Naive thymus-derived CD8-positive, alpha-beta T cell (primary cell): ENCODE results near the gene PRKCD. TPM values are rescaled to one million over a fixed set of nuclear protein-coding genes. Genes with fewer than 3 reads are reported as not detected.

Experiments used
- ATAC-seq, 2 donors: fragments of 150-1000 bp; cut with Tn5 transposase in 1 of 2; sonication (Bioruptor Pico), chemical (Tn5 transposase) in 1 of 2; 1 replicate in 1 of 2; 2 replicates in 1 of 2; pipeline ENCODE4 v1.10.0; 2021; ENCODE audit warnings: mild to moderate bottlenecking in 2 of 2, moderate library complexity in 2 of 2
- POLR2A ChIA-PET: fragments of 350-600 bp; sonication (Branson Sonifier 250); formaldehyde crosslinking; loops from one replicate; lab custom pipeline; 2021; ENCODE audit warnings: antibody characterized with exemption; lab: Charles Lee
- DNase-seq, 10 donors: peaks; one replicate each; pipeline versions ENCODE4 v3.0.0 to v3.0.0-alpha.2; 2020 to 2022
- H3K27ac Mint-ChIP-seq, 10 donors: one replicate each; pipeline ENCODE4 v1.8.0; 2020 to 2022; ENCODE audit warnings: mild to moderate bottlenecking in 10 of 10, mixed read lengths in 10 of 10, moderate library complexity in 4 of 10, inconsistent platforms in 1 of 10
- H3K27me3 Mint-ChIP-seq, 5 donors: one replicate each; pipeline ENCODE4 v1.8.0; 2021 to 2022; ENCODE audit warnings: mixed read lengths in 5 of 5
- H3K36me3 Mint-ChIP-seq, 3 donors: one replicate each; pipeline ENCODE4 v1.8.0; 2020 to 2022; ENCODE audit warnings: mixed read lengths in 3 of 3, mild to moderate bottlenecking in 2 of 3, inconsistent platforms in 1 of 3
- H3K4me1 Mint-ChIP-seq, 4 donors: one replicate each; pipeline ENCODE4 v1.8.0; 2021 to 2022; ENCODE audit warnings: mixed read lengths in 4 of 4
- H3K4me3 Mint-ChIP-seq, 10 donors: one replicate each; pipeline ENCODE4 v1.8.0; 2020 to 2022; ENCODE audit warnings: mild to moderate bottlenecking in 10 of 10, mixed read lengths in 10 of 10, moderate library complexity in 6 of 10, inconsistent platforms in 1 of 10
- H3K9me3 Mint-ChIP-seq, 9 donors: one replicate each; pipeline ENCODE4 v1.8.0; 2020 to 2022; ENCODE audit warnings: mixed read lengths in 9 of 9, mild to moderate bottlenecking in 3 of 9, inconsistent platforms in 1 of 9, moderate library complexity in 1 of 9
- polyA plus RNA-seq, 3 donors: library from polyadenylated mRNA; unstranded; fragments of 300-500 nt; fragmentation: Illumina TruSeq; gene quantifications; one replicate each; pipeline ENCODE4 v1.2.3, GENCODE V29; 2021
- total RNA-seq, 8 experiments: library from RNA in 2 of 8; stranded (reverse) in 2 of 8; gene quantifications; one replicate each; pipeline ENCODE4 v1.2.3 and lab custom pipeline; 2021 to 2026

PRKCD gene
- total and polyA plus RNA-seq, 5 experiments from 2014 or later: 5.5 to 12.2 (median 11.0) TPM

GRCh38 chr3:53182764-53183355, 21.9 kb downstream of the PRKCD start:
- no peaks in the 10 kb centered on the region for H3K27me3 Mint-ChIP-seq
- peaks cover 0 to 61% (median 8%) of the 10 kb centered on the region in 3 donors for H3K36me3 Mint-ChIP-seq
- H3K9me3 Mint-ChIP-seq: no peaks in the 10 kb centered on the region
- no peak overlapping the region for H3K27ac Mint-ChIP-seq
- POLR2A ChIA-PET: no interaction called here
- H3K4me3 Mint-ChIP-seq: no peak overlapping the region
- peaks cover 0 to 21% (median 1%) of the 10 kb centered on the region in 4 donors for H3K4me1 Mint-ChIP-seq
- DNase-seq (no peak), ATAC-seq (no peak)

- DNase-seq (no peak), ATAC-seq (no peak)
- POLR2A ChIA-PET: no interaction called here
- Mint-ChIP-seq H3K27me3 (no peaks in the 10 kb centered on the region), H3K27ac (peak overlapping the region in 1 of 10 donors; percentile 80), H3K36me3 (peaks cover 0 to 61% (median 8%) of the 10 kb centered on the region in 3 donors), H3K4me1 (peaks cover 0 to 21% (median 1%) of the 10 kb centered on the region in 4 donors), H3K9me3 (no peaks in the 10 kb centered on the region), H3K4me3 (no peak overlapping the region)
Observed at GRCh38 chr3:53183514-53183913, 22.5 kb downstream of the PRKCD start.

GRCh38 chr3:53184701-53185100, 23.7 kb downstream of the PRKCD start:
- Mint-ChIP-seq H3K4me3 (no peak overlapping the region), H3K27me3 (no peaks in the 10 kb centered on the region), H3K36me3 (peaks cover 0 to 50% (median 8%) of the 10 kb centered on the region in 3 donors), H3K9me3 (no peaks in the 10 kb centered on the region), H3K27ac (peak overlapping the region in 1 of 10 donors; percentile 78), H3K4me1 (peaks cover 0 to 16% (median 1%) of the 10 kb centered on the region in 4 donors)
- DNase-seq: no peak
- POLR2A ChIA-PET: no interaction called here
- no peak for ATAC-seq

- no peaks in the 10 kb centered on the region for H3K27me3 Mint-ChIP-seq
- H3K27ac Mint-ChIP-seq: peak overlapping the region in 1 of 10 donors; percentile 78
- DNase-seq: no peak
- POLR2A ChIA-PET: no interaction called here
- peaks cover 4 to 56% (median 13%) of the 10 kb centered on the region in 3 donors for H3K36me3 Mint-ChIP-seq
- no peak overlapping the region for H3K4me3 Mint-ChIP-seq
- no peaks in the 10 kb centered on the region for H3K9me3 Mint-ChIP-seq
- peaks cover 0 to 5% (median 1%) of the 10 kb centered on the region in 4 donors for H3K4me1 Mint-ChIP-seq
- ATAC-seq: no peak
Observed at GRCh38 chr3:53185761-53186465, 24.9 kb downstream of the PRKCD start.

- DNase-seq (no peak), ATAC-seq (no peak)
- POLR2A ChIA-PET: no interaction called here
- H3K27me3 Mint-ChIP-seq: no peaks in the 10 kb centered on the region
- no peak overlapping the region for H3K4me3 Mint-ChIP-seq
- peaks cover 4 to 58% (median 13%) of the 10 kb centered on the region in 3 donors for H3K36me3 Mint-ChIP-seq
- peak overlapping the region in 1 of 10 donors; percentile 75 for H3K27ac Mint-ChIP-seq
- no peaks in the 10 kb centered on the region for H3K9me3 Mint-ChIP-seq
- H3K4me1 Mint-ChIP-seq: peaks cover 0 to 2% (median 0%) of the 10 kb centered on the region in 4 donors
Observed at GRCh38 chr3:53186726-53187125, 25.7 kb downstream of the PRKCD start.

GRCh38 chr3:53187430-53187829, 26.4 kb downstream of the PRKCD start:
- no peaks in the 10 kb centered on the region for H3K9me3 Mint-ChIP-seq

GRCh38 chr3:53188136-53188685, 27.2 kb downstream of the PRKCD start:
- POLR2A ChIA-PET: interaction anchor here (0.7 kb wide), 1 partner anchor 291 kb away, joined by 4 read pairs; the partner anchor contains the start of gene STIMATE
- no peaks in the 10 kb centered on the region for H3K9me3 Mint-ChIP-seq
- H3K36me3 Mint-ChIP-seq: peaks cover 4 to 59% (median 13%) of the 10 kb centered on the region in 3 donors
- no peaks in the 10 kb centered on the region for H3K27me3 Mint-ChIP-seq
- no peak overlapping the region for H3K27ac Mint-ChIP-seq
- no peak overlapping the region for H3K4me3 Mint-ChIP-seq
- ATAC-seq (no peak), DNase-seq (peak in 1 of 10 donors; percentile 13)
- peaks cover 0 to 4% (median 0%) of the 10 kb centered on the region in 4 donors for H3K4me1 Mint-ChIP-seq

More at GRCh38 chr3:53187430-53187829, 26.4 kb downstream of the PRKCD start:
- ATAC-seq: no peak
- H3K27me3 Mint-ChIP-seq: no peaks in the 10 kb centered on the region
- no peak overlapping the region for H3K27ac Mint-ChIP-seq
- H3K4me1 Mint-ChIP-seq: peaks cover 0 to 2% (median 0%) of the 10 kb centered on the region in 4 donors
- H3K36me3 Mint-ChIP-seq: peaks cover 4 to 59% (median 13%) of the 10 kb centered on the region in 3 donors
- H3K4me3 Mint-ChIP-seq: no peak overlapping the region
- no peak for DNase-seq
- POLR2A ChIA-PET: interaction anchor here (0.7 kb wide), 2 partner anchors 59 to 290 kb away, joined by 3 to 4 read pairs; partner anchors contain the start of gene STIMATE

GRCh38 chr3:53188720-53189119, 27.7 kb downstream of the PRKCD start:
- H3K9me3 Mint-ChIP-seq: no peaks in the 10 kb centered on the region
- no peak overlapping the region for H3K27ac Mint-ChIP-seq
- H3K27me3 Mint-ChIP-seq: no peaks in the 10 kb centered on the region
- POLR2A ChIA-PET: no interaction called here
- ATAC-seq: no peak
- DNase-seq: peak in 1 of 10 donors; percentile 50
- H3K4me1 Mint-ChIP-seq: peaks cover 0 to 4% (median 0%) of the 10 kb centered on the region in 4 donors
- H3K4me3 Mint-ChIP-seq: no peak overlapping the region
- H3K36me3 Mint-ChIP-seq: peaks cover 4 to 60% (median 13%) of the 10 kb centered on the region in 3 donors

- Mint-ChIP-seq H3K36me3 (peaks cover 4 to 55% (median 13%) of the 10 kb centered on the region in 3 donors), H3K27me3 (no peaks in the 10 kb centered on the region), H3K4me1 (peaks cover 0 to 4% (median 0%) of the 10 kb centered on the region in 4 donors), H3K4me3 (no peak overlapping the region), H3K9me3 (no peaks in the 10 kb centered on the region), H3K27ac (peak overlapping the region in 1 of 10 donors; percentile 54)
- ATAC-seq: no peak
- POLR2A ChIA-PET: no interaction called here
- DNase-seq: no peak
Observed at GRCh38 chr3:53189276-53189675, 28.3 kb downstream of the PRKCD start.

GRCh38 chr3:53190659-53191058, 29.6 kb downstream of the PRKCD start:
- ATAC-seq (no peak), DNase-seq (no peak)
- POLR2A ChIA-PET: interaction anchor here (1.1 kb wide), 1 partner anchor 48 kb away, joined by 3 read pairs; no protein-coding TSS in a partner anchor
- H3K27me3 Mint-ChIP-seq: peaks cover 0 to 4% (median 0%) of the 10 kb centered on the region in 5 donors
- no peak overlapping the region for H3K27ac Mint-ChIP-seq
- peaks cover 0 to 3% (median 2%) of the 10 kb centered on the region in 4 donors for H3K4me1 Mint-ChIP-seq
- H3K36me3 Mint-ChIP-seq: peaks cover 4 to 44% (median 7%) of the 10 kb centered on the region in 3 donors
- no peak overlapping the region for H3K4me3 Mint-ChIP-seq
- no peaks in the 10 kb centered on the region for H3K9me3 Mint-ChIP-seq

- ATAC-seq: no peak
- no peak overlapping the region for H3K4me3 Mint-ChIP-seq
- peaks cover 0 to 4% (median 0%) of the 10 kb centered on the region in 5 donors for H3K27me3 Mint-ChIP-seq
- POLR2A ChIA-PET: interaction anchor here (1.1 kb wide), 1 partner anchor 77 kb away, joined by 4 read pairs; no protein-coding TSS in a partner anchor
- DNase-seq: peak in 1 of 10 donors; percentile 18
- peaks cover 0 to 4% (median 2%) of the 10 kb centered on the region in 4 donors for H3K4me1 Mint-ChIP-seq
- peaks cover 4 to 33% (median 6%) of the 10 kb centered on the region in 3 donors for H3K36me3 Mint-ChIP-seq
- peak overlapping the region in 3 of 10 donors; percentile 15 to 93 (median 56) for H3K27ac Mint-ChIP-seq
- no peaks in the 10 kb centered on the region for H3K9me3 Mint-ChIP-seq
Observed at GRCh38 chr3:53191836-53192480, 30.9 kb downstream of the PRKCD start.

GRCh38 chr3:53192608-53193007, 31.6 kb downstream of the PRKCD start:
- no peak overlapping the region for H3K4me3 Mint-ChIP-seq
- POLR2A ChIA-PET: interaction anchor here (1.1 kb wide), 1 partner anchor 77 kb away, joined by 4 read pairs; no protein-coding TSS in a partner anchor
- H3K36me3 Mint-ChIP-seq: peaks cover 4 to 29% (median 5%) of the 10 kb centered on the region in 3 donors
- H3K27ac Mint-ChIP-seq: peak overlapping the region in 1 of 10 donors; percentile 93
- ATAC-seq (no peak), DNase-seq (no peak)
- H3K27me3 Mint-ChIP-seq: peaks cover 0 to 4% (median 0%) of the 10 kb centered on the region in 5 donors
- H3K4me1 Mint-ChIP-seq: peaks cover 0 to 4% (median 2%) of the 10 kb centered on the region in 4 donors
- H3K9me3 Mint-ChIP-seq: no peaks in the 10 kb centered on the region
